GM18511 (cell line): ENCODE measurements around the gene SESN2.

ENCODE experiments used
- ATAC-seq: cut with Tn5 transposase; IDR thresholded peaks from one replicate; pipeline ENCODE4 v1.9.1; 2021; ENCODE audit warnings: mild to moderate bottlenecking, moderate library complexity; ENCODE audit not compliant: unreplicated experiment

Gene SESN2

GRCh38 chr1:28249013-28249865 lies 10.1 kb upstream of the SESN2 start:
- ATAC-seq, result no peak

GRCh38 chr1:28249866-28250295 lies 9.4 kb upstream of the SESN2 start:
- no peak for ATAC-seq

GRCh38 chr1:28256197-28256827 lies 3.0 kb upstream of the SESN2 start:
- no peak for ATAC-seq

GRCh38 chr1:28257736-28258135 lies 1.6 kb upstream of the SESN2 start:
- ATAC-seq, result no peak

GRCh38 chr1:28258628-28259251 lies 578 bp upstream of the SESN2 start:
- ATAC-seq, result no peak

GRCh38 chr1:28259934-28260802 lies 850 bp downstream of the SESN2 start:
- no peak for ATAC-seq

- ATAC-seq, result no peak
Observed at GRCh38 chr1:28260803-28261174, 1.5 kb downstream of the SESN2 start.

GRCh38 chr1:28264897-28265296 lies 5.6 kb downstream of the SESN2 start:
- no peak for ATAC-seq

GRCh38 chr1:28265577-28265976 lies 6.3 kb downstream of the SESN2 start:
- ATAC-seq, result no peak

- no peak for ATAC-seq
Observed at GRCh38 chr1:28266920-28267322, 7.6 kb downstream of the SESN2 start.

GRCh38 chr1:28267633-28268032 lies 8.3 kb downstream of the SESN2 start:
- ATAC-seq, result no peak

- ATAC-seq, result no peak
Observed at GRCh38 chr1:28269529-28269928, 10.2 kb downstream of the SESN2 start.

- no peak for ATAC-seq
Observed at GRCh38 chr1:28272215-28272852, 13.0 kb downstream of the SESN2 start.

GRCh38 chr1:28273216-28273860 lies 14.0 kb downstream of the SESN2 start:
- ATAC-seq, result no peak

GRCh38 chr1:28278763-28279162 lies 19.4 kb downstream of the SESN2 start:
- ATAC-seq, result no peak

- ATAC-seq, result no peak
Observed at GRCh38 chr1:28279721-28280120, 20.4 kb downstream of the SESN2 start.

GRCh38 chr1:28280501-28280900 lies 21.2 kb downstream of the SESN2 start:
- ATAC-seq, result no peak

- no peak for ATAC-seq
Observed at GRCh38 chr1:28280977-28281381, 21.7 kb downstream of the SESN2 start.

- no peak for ATAC-seq
Observed at GRCh38 chr1:28281608-28282425, 22.5 kb downstream of the SESN2 start.
